HepG2 (cell line): ENCODE measurements around the gene CACTIN. TPM values are rescaled to one million over a fixed set of nuclear protein-coding genes. Genes with fewer than 3 reads are reported as not detected.

Experiments
- CEBPG ChIP-seq: IDR thresholded peaks from 2 replicates; pipeline ENCODE4 v1.6.1; 2016
- RELA ChIP-seq: sonication (generic); formaldehyde crosslinking; IDR thresholded peaks from 2 replicates; pipeline ENCODE4 v1.4.0; 2020; ENCODE audit warnings: missing genetic modification reagents
- REPIN1 ChIP-seq: sonication (generic); formaldehyde crosslinking; IDR thresholded peaks from 2 replicates; pipeline ENCODE4 v1.8.0; 2022; ENCODE audit warnings: missing genetic modification reagents, low read depth, mild to moderate bottlenecking, borderline replicate concordance
- SP4 ChIP-seq: sonication (generic); formaldehyde crosslinking; IDR thresholded peaks from 2 replicates; pipeline ENCODE4 v1.8.1; 2023; ENCODE audit warnings: mild to moderate bottlenecking, missing genetic modification reagents
- SP5 ChIP-seq: IDR thresholded peaks from 2 replicates; pipeline ENCODE4 v1.6.1; 2016; ENCODE audit warnings: low read depth, borderline replicate concordance
- SPEN ChIP-seq: sonication (generic); formaldehyde crosslinking; IDR thresholded peaks from 2 replicates; pipeline ENCODE4 v1.5.1; 2020; ENCODE audit warnings: low read depth, mild to moderate bottlenecking, missing genetic modification reagents
- SUZ12 ChIP-seq: fragments of 150-350 bp; IDR thresholded peaks from 2 replicates; pipeline ENCODE4 v1.6.1; 2014; ENCODE audit warnings: low read depth, low read length
- YEATS4 ChIP-seq: sonication (generic); formaldehyde crosslinking; IDR thresholded peaks from 2 replicates; pipeline ENCODE4 v1.4.0; 2020; ENCODE audit warnings: missing genetic modification reagents, borderline replicate concordance
- ZFY ChIP-seq: sonication (generic); formaldehyde crosslinking; IDR thresholded peaks from 2 replicates; pipeline ENCODE4 v1.4.0; 2020; ENCODE audit warnings: missing genetic modification reagents
- ZNF256 ChIP-seq: sonication (generic); formaldehyde crosslinking; conservative IDR thresholded peaks from 2 replicates; pipeline ENCODE4 v1.4.0; 2020; ENCODE audit warnings: missing genetic modification reagents
- ZNF558 ChIP-seq: sonication (generic); formaldehyde crosslinking; IDR thresholded peaks from 2 replicates; pipeline ENCODE4 v1.9.0; 2022; ENCODE audit warnings: mild to moderate bottlenecking, missing genetic modification reagents, borderline replicate concordance
- polyA plus RNA-seq, 8 experiments: library from polyadenylated mRNA; depleted of rRNA in 3 of 8; stranded (reverse) in 7 of 8; unstranded in 1 of 8; fragments of >200 nt; fragmentation: Illumina TruSeq in 4 of 8; extraction: Trizol in 4 of 8; gene quantifications; 2 replicates each; pipeline versions ENCODE4 v1.2.1 to v1.2.3, GENCODE V29; 2011 to 2016; ENCODE audit warnings: low read depth in 4 of 8, missing spikeins in 1 of 8, mixed read lengths in 1 of 8; ENCODE audit not compliant: insufficient read depth in 1 of 8
- total RNA-seq, 5 experiments: library from RNA; depleted of rRNA; stranded (reverse); fragments of >200 nt; fragmentation: Illumina TruSeq; extraction: Trizol; gene quantifications; 2 replicates each; pipeline ENCODE4 v1.2.3, GENCODE V29; 2016; ENCODE audit warnings: low read depth in 1 of 5
- TF ChIP-seq, protein P1 (sequence below): IDR thresholded peaks from 2 replicates; pipeline ENCODE4 v1.6.1; 2016; ENCODE audit warnings: control low read depth
- TF ChIP-seq, protein P2 (sequence below): sonication (generic); formaldehyde crosslinking; IDR thresholded peaks from 2 replicates; pipeline ENCODE4 v1.9.0; 2022; ENCODE audit warnings: low read depth, missing genetic modification reagents
- TF ChIP-seq, protein P3 (sequence below): sonication (generic); formaldehyde crosslinking; IDR thresholded peaks from 2 replicates; pipeline ENCODE4 v1.4.0; 2020; ENCODE audit warnings: missing genetic modification reagents
- TF ChIP-seq, protein P4 (sequence below): sonication (generic); formaldehyde crosslinking; IDR thresholded peaks from 2 replicates; pipeline ENCODE4 v1.5.1; 2020; ENCODE audit warnings: missing genetic modification reagents, mild to moderate bottlenecking, borderline replicate concordance
- TF ChIP-seq, protein P5 (sequence below): sonication (generic); formaldehyde crosslinking; IDR thresholded peaks from 2 replicates; pipeline ENCODE4 v1.5.0; 2020; ENCODE audit warnings: mild to moderate bottlenecking, missing genetic modification reagents

Gene CACTIN
- total and polyA plus RNA-seq, 2 of the 13 experiments (the other 11 are each of a cell fraction or from before 2014, with no cell fraction given) = 10.0 to 16.6 TPM

DNA sequence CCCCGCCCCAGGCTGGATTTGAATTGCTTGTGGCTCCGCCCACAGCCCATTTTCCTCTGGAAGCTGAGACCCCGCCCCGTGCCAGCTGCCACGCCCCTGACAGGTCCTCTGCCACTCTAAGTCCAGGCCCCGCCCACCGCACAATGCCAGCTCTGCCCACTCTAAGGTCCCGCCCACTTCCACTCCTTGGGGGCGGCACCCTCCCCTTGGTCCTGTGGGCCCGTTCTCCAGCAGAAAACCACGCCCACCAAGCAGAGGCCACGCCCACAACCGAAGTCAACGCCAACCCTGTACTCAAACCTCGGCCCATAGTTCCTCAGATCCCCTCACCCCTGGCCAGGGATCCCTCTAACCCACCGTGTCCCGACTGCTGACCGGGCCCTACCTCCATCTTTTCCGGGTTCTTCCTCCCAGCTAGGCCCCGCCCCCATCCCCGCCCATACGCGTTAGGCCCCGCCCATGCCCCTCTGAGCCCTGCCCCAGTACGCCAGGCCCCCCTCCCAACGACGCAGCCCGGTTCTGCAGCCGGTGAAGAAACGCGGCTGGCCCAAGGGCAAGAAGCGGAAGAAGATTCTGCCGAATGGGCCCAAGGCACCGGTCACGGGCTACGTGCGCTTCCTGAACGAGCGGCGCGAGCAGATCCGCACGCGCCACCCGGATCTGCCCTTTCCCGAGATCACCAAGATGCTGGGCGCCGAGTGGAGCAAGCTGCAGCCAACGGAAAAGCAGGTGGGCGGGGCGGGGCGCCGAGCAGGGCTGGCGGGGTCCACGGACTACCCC, 52.5 kb downstream of the CACTIN start (continued):
- TF ChIP-seq SP4 (peak; percentile 92), ZNF558 (CRISPR knock-in tag) (no peak), ZNF256 (no peak), REPIN1 (CRISPR knock-in tag) (0 out of 2 replicates have a peak, but pooled peaks have one; percentile 21), SPEN (CRISPR knock-in tag) (0 out of 2 replicates have a peak, but pooled peaks have one; percentile 8), SUZ12 (no peak), ZFY (0 out of 2 replicates have a peak, but pooled peaks have one; percentile 20), CEBPG (CRISPR knock-in tag) (no peak), RELA (no peak), SP5 (CRISPR knock-in tag) (peak; percentile 50; the same call in 1 of the 2 replicates), YEATS4 (CRISPR knock-in tag) (0 out of 2 replicates have a peak, but pooled peaks have one; percentile 37)
- TF ChIP-seq, protein P1, sequence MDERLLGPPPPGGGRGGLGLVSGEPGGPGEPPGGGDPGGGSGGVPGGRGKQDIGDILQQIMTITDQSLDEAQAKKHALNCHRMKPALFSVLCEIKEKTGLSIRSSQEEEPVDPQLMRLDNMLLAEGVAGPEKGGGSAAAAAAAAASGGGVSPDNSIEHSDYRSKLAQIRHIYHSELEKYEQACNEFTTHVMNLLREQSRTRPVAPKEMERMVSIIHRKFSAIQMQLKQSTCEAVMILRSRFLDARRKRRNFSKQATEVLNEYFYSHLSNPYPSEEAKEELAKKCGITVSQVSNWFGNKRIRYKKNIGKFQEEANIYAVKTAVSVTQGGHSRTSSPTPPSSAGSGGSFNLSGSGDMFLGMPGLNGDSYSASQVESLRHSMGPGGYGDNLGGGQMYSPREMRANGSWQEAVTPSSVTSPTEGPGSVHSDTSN (CRISPR knock-in tag) = peak; percentile 68
- TF ChIP-seq, protein P2, sequence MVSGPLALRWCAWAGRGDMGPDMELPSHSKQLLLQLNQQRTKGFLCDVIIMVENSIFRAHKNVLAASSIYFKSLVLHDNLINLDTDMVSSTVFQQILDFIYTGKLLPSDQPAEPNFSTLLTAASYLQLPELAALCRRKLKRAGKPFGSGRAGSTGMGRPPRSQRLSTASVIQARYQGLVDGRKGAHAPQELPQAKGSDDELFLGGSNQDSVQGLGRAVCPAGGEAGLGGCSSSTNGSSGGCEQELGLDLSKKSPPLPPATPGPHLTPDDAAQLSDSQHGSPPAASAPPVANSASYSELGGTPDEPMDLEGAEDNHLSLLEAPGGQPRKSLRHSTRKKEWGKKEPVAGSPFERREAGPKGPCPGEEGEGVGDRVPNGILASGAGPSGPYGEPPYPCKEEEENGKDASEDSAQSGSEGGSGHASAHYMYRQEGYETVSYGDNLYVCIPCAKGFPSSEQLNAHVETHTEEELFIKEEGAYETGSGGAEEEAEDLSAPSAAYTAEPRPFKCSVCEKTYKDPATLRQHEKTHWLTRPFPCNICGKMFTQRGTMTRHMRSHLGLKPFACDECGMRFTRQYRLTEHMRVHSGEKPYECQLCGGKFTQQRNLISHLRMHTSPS (CRISPR knock-in tag) = peak; percentile 59; the same call in 1 of the 2 replicates
- TF ChIP-seq, protein P3, sequence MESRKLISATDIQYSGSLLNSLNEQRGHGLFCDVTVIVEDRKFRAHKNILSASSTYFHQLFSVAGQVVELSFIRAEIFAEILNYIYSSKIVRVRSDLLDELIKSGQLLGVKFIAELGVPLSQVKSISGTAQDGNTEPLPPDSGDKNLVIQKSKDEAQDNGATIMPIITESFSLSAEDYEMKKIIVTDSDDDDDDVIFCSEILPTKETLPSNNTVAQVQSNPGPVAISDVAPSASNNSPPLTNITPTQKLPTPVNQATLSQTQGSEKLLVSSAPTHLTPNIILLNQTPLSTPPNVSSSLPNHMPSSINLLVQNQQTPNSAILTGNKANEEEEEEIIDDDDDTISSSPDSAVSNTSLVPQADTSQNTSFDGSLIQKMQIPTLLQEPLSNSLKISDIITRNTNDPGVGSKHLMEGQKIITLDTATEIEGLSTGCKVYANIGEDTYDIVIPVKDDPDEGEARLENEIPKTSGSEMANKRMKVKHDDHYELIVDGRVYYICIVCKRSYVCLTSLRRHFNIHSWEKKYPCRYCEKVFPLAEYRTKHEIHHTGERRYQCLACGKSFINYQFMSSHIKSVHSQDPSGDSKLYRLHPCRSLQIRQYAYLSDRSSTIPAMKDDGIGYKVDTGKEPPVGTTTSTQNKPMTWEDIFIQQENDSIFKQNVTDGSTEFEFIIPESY (CRISPR knock-in tag) = peak; percentile 42; the same call in 1 of the 2 replicates
- TF ChIP-seq, protein P4, sequence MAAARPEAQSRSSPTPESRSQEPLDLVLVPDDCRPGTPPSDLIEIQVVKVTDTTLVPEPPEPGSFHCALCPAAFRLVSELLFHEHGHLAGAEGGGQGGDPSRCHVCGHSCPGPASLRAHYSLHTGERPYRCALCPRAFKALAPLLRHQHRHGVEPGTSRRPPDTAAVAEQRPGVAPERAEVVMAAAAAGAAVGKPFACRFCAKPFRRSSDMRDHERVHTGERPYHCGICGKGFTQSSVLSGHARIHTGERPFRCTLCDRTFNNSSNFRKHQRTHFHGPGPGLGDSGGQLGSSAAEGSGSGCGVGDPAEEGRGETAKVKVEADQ (CRISPR knock-in tag) = no peak
- TF ChIP-seq, protein P5, sequence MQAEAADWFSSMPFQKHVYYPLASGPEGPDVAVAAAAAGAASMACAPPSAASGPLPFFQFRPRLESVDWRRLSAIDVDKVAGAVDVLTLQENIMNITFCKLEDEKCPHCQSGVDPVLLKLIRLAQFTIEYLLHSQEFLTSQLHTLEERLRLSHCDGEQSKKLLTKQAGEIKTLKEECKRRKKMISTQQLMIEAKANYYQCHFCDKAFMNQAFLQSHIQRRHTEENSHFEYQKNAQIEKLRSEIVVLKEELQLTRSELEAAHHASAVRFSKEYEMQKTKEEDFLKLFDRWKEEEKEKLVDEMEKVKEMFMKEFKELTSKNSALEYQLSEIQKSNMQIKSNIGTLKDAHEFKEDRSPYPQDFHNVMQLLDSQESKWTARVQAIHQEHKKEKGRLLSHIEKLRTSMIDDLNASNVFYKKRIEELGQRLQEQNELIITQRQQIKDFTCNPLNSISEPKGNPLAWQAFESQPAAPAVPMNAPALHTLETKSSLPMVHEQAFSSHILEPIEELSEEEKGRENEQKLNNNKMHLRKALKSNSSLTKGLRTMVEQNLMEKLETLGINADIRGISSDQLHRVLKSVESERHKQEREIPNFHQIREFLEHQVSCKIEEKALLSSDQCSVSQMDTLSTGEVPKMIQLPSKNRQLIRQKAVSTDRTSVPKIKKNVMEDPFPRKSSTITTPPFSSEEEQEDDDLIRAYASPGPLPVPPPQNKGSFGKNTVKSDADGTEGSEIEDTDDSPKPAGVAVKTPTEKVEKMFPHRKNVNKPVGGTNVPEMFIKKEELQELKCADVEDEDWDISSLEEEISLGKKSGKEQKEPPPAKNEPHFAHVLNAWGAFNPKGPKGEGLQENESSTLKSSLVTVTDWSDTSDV = no peak
